Measurements from ENCODE around the gene SH3BGRL2. TPM values are rescaled to one million over a fixed set of nuclear protein-coding genes. Genes with fewer than 3 reads are reported as not detected.
"Not testable (repeated sequence)": the region's sequence is repeated elsewhere in the genome, so short reads cannot be mapped to it uniquely, and the experiment has no call there.

The SH3BGRL2 gene
- total RNA-seq, 1 donor from 2014 or later, result 16.2 TPM

DNA sequence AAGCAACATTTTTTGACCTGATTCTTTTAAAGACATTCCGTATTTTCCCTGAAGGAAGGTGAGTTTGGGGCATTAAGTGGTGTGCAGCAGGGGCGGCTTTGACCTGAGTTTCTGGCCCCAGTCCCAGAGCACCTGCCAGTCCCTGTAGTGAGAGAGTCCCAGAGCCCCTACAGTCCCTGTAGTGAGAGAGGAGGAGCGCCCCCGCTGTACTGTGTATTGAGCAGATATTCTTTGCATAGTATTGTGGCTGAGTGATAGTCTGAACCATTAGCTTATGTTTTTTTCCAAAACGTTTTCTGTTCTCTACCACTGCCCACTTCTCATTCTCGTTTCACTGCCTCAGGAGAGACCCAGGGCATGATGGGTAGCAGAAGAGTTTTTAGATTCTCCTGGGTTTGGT lies 17.2 kb upstream of the SH3BGRL2 start:
- DNase-seq (ENCODE audit: extremely low read depth, low read depth, low spot score), result no peak

DNA sequence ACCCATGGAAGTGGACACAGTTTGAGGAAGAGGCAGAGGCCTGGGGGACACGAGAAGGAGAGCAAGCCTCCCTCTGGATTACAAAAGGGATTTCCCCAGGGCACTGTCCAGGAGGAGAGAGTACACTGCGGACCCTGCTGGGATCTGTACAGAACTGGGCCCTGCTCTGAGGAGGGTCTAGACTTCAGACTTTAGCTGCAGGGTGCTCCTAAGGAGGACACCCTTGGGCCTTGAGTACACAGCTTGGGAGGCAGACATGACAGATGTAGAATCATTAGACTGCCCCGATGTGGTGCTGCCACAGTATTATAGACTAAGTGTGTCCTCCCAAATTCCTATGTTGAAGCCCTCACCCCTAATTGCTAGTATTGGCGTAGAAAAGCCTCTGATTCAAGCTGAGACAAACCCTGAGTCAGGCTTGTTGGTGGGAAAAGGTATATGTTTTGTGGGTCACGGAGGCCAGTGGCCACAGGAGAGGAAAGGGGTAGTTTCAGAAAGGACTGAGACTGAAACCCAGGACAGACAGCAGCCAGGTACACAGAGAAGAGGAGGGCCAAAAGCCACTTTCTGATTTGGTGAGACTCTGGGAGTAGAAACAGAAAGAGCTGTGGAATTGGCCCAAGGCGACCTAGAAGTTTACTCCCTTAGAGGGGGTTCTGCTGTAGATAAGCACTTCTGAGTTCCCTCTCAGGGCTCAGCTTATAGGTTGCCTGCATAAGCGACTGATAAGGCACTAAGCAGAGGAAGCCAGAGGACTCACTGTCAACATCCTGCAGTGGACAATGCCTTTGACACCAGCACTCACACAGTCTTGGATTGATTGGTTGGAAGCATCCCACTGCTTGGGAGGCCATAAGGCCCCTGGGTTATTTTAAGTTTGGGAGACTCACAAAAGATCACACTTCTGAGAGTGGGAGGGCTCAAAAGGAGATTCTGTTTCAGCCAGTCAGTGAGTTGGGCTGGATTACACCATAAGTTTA lies 16.5 kb upstream of the SH3BGRL2 start:
- DNase-seq (ENCODE audit: extremely low read depth, low read depth, low spot score), result no peak

DNA sequence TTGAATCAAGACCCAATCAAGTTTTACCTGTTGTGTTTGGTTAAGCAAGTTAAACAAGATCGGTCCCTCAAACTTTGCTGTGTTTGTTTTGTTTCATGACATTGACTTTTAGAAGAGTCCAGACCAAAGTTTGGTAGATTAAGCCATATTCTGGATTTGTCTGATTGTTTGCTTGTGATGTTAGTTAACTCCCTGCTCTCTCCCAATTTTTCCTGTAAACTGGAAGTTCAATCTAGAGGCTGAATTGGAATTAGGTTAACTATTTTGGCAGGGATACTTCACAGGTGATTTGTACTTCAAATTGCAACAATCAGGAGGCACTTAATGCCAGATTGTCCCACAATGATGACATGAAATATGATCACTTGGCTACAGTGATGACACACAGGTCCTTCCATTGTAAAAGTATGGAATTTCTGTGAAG lies 13.6 kb upstream of the SH3BGRL2 start:
- DNase-seq (ENCODE audit: extremely low read depth, low read depth, low spot score), result no peak

DNA sequence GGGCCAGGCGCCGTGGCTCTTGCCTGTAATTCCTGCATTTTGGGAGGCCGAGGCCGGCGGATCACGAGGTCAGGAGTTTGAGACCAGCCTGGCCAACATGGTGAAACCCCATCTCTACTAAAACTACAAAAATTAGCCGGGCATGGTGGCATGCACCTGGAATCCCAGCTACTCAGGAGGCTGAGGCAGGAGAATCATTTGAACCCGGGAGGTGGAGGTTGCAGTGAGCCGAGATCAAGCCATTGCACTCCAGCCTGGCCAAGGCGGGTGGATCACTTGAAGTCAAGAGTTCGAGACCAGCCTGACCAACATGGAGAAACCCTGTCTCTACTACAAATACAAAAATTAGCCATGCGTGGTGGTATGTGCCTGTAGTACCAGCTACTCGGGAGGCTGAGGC lies 12.7 kb upstream of the SH3BGRL2 start:
- not testable (repeated sequence) for DNase-seq (ENCODE audit: extremely low read depth, low read depth, low spot score)

DNA sequence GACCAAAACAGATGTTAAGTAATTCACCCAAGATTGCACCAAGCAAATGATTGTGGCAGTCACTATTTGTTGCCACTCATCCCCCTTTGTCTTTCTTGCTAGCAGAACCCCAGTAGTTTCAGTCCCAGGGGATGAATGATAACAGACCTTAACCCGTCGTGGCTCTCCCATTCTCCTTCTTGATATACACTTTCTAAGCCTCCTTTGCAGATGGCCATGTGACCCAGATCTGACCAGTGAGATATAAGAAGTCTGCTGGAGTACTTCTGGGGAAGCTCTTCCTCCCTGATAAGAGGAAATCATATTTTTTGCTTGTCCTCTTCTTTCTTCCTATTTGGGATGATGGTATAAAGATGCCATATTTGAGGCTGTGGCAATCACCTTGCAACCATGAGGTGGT lies 9.6 kb upstream of the SH3BGRL2 start:
- DNase-seq (ENCODE audit: extremely low read depth, low read depth, low spot score), result no peak

DNA sequence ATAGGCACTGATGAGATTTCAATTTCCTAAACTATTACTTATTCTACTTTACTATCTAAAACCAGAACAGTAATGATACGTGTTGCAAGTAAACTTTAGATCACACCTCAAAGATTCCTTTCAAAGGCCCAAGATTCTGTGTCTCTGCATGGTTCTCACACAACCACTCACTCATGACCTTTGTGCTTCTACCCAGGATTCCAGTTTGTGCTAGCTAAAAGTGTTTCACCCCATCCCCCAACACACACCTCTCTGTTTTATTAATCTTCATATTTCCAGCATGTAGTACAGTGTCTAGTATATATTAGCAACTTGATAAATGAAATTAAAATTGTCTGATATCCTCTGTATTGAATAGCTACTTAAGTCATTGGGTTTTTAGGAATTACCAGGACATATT lies 8.8 kb upstream of the SH3BGRL2 start:
- DNase-seq (ENCODE audit: extremely low read depth, low read depth, low spot score), result no peak

DNA sequence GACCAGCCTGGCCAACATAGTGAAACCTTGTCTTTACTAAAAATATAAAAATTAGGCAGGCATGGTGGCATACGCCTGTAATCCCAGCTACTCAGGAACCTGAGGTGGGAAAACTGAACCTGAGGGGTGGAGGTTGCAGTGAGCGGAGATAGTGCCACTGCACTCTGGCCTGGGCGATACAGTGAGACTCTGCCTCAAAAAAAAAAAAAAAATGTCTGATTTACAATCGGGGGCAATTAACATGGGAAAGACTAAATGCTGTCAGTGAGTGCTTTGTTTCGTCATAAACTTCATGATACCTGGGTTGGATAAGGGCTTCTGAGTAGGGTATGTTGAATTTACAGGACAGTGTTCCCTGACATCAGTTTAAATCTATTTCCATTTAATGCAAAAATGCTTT lies 8.0 kb upstream of the SH3BGRL2 start:
- DNase-seq (ENCODE audit: extremely low read depth, low read depth, low spot score), result no peak

DNA sequence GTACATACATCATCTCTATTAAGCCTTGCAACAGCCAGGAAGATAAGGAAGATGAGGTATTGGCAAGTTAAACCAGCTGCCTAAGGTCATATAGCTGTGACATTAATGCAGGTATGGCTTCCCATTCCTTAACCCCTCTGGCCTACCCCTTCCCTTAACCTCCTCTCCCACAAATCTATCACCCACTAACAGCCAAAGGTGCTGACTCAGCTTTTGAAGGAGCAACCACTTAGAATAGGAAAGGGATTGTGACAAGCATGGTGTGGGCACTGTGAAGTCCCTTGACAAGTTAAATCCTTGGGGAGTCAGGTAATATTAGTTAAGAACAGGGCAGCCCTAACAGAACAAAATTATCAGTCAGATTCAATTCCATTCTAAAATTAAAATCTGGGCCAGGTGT lies 5.4 kb upstream of the SH3BGRL2 start:
- no peak for DNase-seq (ENCODE audit: extremely low read depth, low read depth, low spot score)

DNA sequence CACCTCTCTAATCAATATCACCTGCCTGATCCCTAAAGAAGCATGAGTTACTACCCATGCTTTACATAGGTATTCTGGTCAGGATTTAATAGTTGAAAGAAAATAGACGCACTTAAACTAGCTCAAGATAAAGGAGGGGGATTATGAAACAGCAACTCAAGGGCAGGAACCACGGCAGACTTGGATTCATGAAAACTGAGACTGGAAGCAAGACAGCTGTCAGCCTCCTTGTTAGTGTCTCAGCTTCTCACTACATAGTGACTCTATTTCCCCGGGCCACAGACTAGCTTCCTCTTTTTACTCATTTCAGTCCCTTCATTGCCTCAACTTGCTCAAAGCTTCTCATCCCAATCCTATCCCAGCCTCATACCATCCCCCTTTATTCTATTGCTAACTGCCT lies 4.3 kb upstream of the SH3BGRL2 start:
- no peak for DNase-seq (ENCODE audit: extremely low read depth, low read depth, low spot score)

DNA sequence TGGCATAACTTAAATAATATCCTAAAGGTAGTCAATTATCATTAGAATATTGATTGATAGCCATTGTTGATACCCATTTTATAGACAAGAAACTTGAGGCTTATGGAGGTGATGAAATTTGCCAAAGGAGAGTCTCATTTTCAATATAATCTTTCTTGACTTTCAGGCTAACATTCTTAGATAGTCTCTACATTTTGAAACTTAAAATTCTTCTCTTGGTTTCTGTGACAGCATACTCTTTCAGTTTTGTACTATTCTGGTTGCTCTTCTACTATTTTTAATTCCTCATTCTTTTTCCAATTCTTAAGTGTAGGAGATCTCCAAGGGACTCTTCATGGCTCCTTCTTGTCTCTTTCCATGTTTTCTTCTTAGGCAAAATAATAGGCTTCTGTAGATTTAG lies 3.7 kb upstream of the SH3BGRL2 start:
- no peak for DNase-seq (ENCODE audit: extremely low read depth, low read depth, low spot score)

DNA sequence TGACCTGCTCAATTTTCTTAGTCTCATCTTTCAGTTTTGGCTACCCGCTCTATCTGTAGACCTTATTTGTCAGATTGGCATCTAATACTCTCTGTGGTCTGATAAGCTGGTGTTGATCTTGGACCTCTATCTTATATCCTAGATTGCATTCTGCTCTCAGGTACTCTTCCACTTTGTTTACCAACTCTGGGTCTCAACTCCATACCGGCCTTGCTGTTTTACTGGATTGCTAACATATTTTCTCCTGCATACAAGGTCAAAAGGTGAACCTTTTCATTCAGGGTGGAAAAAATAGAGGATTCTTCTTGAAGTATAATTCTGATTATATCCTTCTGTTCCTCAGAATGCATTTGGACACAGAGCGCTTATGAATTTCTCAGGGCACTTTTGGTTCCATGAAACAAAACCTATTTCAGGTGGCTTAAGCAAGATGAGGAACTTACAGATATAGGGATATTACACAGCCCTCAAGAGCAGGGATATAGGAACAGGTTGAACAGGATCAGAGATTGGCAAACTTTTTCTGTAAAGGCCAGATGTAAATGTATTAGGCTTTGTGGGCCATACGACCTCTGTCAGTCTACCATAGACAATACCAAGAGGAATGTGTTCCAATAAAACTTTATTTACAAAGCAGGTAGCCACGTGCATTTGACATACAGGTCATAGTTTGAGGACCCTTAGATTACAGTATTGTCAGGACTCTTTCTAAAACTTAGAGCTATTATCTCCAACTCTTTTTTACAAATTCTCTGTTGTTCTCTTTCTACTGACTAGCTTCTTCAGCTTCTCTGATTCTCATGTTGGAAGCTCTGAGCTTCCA lies 2.5 kb upstream of the SH3BGRL2 start:
- no peak for DNase-seq (ENCODE audit: extremely low read depth, low read depth, low spot score)

DNA sequence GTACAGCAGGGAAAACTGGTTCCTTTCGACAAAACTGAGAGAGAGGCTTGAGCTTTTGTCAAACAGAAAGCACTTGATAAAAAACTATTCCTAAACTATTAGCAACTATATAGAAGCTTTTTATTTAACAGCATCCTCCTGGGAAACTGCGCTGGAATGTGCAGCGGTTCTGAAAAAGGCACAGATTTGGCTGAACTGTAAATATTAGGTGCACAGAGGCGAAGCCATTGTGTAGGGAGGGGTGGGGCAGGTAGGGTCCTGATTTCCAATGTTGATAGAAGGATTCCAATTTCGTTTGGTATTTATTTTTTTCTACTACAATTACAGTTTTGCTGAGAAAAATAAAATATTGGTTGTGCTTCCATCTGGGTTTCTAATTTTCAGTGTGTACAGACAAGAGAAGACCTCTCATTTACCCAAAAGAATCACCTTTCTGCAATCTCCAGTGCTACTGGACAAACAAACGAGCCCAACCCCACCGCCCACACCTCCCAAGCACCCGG lies 698 bp upstream of the SH3BGRL2 start:
- DNase-seq (ENCODE audit: extremely low read depth, low read depth, low spot score), result no peak

DNA sequence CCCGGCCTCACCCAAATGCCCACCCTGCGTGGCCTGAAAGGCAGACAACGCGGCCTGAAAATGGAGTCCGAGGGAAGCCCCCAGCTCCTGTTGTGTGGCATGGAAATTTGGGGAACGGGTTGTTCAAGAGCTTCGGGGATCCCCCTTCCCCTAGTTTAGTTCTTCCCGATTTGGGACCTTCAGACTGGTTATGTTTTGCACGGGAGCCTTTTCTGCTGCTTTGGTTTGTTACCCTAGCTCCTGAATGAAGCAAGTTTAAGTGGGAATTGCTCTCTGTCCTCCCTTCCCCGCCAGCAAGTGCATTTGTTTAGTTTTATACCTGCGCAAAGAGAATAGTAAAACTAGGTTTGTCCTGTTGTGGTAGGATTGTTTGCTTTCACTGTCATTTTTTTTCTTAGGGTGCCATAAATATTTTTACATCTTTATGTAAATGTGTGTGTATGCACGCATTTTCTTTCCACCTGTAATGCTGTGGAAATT lies 604 bp downstream of the SH3BGRL2 start:
- DNase-seq (ENCODE audit: extremely low read depth, low read depth, low spot score), result no peak

DNA sequence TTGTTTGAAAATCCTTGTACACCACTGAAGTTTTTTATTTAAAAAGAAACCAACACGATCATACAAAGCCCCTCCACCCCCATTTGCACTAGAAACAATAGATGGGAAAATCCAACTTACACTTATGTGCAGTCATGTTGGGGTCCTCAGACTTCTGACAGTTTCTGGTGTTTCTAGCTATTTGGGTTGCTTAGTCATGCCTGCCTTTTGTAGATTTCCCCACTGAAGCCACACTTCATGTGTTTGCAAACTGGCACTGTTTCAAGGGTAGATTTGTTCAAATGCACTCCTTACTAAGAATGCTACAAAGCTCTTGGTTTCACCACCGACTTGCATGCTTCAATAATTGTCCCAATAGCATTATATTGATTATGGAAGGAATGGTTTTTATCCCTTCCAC lies 1.5 kb downstream of the SH3BGRL2 start:
- DNase-seq (ENCODE audit: extremely low read depth, low read depth, low spot score), result no peak

DNA sequence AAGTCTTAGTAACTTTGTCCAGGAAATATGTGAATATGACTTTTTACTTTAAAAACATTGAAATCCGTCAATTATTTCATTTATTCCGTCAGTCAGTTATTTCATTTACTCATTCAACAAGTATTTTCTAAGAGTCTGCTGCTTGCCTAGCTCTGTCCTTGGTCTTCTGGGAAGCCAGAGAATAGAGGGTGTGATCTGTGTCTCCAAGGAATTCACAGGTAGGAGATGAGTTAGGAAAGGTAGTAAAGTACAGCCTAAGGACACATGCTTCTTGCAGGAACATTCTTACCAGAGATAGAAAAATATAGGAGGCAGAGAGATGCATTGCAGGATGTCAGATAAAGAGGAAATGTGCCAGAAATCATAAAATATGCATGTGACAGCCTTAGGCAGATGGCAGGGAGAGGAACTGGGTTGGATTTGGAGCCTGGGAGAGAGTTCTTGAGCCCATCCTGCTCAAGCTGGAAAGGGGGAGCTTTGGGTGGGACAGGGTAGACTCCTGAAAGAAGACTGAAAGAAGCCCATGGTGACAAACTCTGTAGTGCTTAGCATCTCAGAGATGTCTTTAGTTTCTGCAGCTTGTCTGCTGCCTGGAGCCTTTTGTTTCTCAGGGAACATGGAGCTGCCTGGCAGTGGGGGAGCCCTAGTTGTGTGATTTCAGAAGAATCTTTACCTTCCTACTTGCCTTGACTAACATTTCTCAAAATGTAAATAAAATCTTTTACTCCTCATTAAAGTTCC lies 3.5 kb downstream of the SH3BGRL2 start:
- DNase-seq (ENCODE audit: extremely low read depth, low read depth, low spot score), result no peak

DNA sequence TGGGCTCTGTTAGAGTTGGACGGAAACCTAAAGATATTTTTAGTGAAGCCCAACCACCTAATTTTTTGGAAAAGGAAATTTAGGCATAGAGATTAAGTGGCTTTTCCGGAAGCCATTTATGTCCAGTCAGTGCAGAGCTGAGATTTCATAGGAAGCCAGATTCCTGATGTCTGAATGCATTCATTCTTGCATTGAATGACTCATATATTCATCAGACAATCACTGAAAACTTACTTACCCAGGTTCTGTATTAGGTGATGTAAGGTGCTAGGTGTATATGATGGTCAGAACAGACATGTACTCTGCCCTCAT lies 4.1 kb downstream of the SH3BGRL2 start:
- no peak for DNase-seq (ENCODE audit: extremely low read depth, low read depth, low spot score)

DNA sequence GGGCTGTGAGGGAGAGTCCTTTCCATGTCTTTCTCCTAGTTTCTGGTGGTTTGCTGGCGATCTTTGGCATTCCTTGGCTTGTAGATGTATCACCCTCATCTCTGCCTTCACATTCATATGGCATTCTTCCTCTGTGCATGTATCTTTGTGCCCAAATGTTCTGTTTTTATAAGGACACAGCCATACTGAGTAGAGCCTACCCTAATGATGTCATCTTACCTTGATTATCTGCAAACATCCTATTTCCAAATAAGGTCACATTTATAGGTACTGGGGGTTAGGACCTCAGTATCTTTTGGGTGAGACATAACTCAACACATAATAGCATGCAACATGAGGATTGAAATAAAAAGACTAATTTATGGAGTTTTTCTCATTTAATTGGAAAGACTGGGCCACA lies 5.5 kb downstream of the SH3BGRL2 start:
- no peak for DNase-seq (ENCODE audit: extremely low read depth, low read depth, low spot score)

DNA sequence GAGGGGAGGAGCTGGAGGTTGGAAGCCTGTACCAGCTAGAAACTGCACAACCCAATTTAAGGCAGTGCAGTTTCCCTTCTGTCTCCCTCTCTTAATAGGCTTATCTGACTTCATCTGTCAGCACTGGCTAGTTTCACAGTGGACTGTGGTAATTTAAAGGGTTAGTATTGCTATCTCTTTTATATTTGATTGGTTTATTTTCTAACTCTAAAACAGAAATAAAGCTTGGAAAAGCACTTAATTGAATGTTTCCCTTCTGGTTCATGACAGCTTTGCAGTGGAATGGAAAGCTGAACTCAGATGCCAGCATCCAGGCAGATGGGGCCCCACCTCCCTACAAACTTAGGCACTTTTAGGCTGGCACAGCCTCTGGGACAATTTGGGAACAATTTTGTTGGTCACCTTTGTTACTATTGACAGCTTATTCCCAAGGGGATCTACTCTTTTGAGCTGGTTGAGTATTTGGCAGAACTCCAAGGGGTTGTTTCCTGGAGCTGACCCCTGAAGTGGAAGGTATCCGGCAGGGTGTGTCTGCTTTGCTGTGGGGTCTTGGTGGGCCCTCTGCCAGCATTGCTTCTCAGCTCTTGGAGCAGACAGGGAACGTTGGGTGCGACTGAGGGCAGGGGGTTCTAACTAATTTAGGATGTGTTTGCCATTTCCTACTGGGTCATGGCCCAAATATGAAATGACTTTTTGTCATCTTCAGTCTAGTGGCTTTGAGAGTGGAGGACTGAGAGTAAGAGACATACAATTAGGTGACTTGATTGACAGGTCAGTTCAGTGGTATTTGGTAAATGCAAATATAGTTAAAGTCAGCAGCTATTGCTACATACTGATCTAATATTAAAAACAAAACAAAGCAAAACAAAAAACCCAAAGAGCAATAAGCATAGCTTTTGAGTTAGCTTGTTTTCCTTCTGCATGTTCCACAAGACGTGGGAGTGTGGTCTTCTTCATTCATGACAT lies 9.3 kb downstream of the SH3BGRL2 start:
- no peak for DNase-seq (ENCODE audit: extremely low read depth, low read depth, low spot score)

DNA sequence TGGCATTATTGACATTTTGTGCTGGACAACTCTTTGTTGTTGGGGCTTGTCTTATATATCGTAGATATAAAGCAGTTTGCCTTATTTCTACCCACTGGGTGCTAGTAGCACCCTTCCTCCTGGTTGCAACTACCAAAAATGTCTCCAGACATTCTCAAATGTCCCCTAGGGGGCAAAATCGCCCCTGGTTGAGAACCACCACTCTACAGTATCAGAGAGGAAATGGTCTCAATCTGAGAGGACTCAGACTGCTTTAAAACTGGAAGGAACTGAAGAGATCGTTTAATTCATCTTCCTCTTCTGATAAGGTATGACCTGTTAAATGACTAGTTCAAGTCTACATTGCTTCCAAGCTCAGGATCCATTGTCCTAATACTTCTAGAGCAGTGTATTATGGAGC lies 14.9 kb downstream of the SH3BGRL2 start:
- DNase-seq (ENCODE audit: extremely low read depth, low read depth, low spot score), result no peak

DNA sequence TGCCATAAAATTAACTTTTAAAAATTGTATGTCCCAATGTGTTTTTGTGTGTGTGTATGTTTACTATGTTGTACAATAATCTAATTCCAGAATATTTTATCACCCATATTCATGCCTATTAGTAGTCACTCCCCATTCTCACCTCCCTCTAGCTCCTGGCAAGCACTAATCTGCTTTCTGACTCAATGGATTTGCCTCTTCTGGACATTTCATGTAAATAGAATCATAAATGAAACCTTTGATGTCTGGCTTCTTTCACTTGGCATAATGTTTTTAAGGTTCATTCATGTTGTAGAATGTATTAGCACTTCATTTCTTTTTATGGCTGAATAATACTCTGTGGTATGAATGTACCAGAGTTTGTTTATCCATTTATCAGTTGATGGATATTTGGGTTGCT lies 15.4 kb downstream of the SH3BGRL2 start:
- DNase-seq (ENCODE audit: extremely low read depth, low read depth, low spot score), result no peak
